GM19324 (cell line): ENCODE measurements around the gene MYMX.
"Not testable (repeated sequence)": the region's sequence is repeated elsewhere in the genome, so short reads cannot be mapped to it uniquely, and the experiment has no call there.

Experiments used
- ATAC-seq: cut with Tn5 transposase; IDR thresholded peaks from one replicate; pipeline ENCODE4 v1.9.1; 2021; ENCODE audit warnings: mild to moderate bottlenecking, moderate library complexity; ENCODE audit not compliant: unreplicated experiment, low FRiP score

The MYMX gene

GRCh38 chr6:44216677-44217331 is at the start of gene MYMX:
Gene MYMX (plus strand): TSS chr6:44216926. CDS start chr6:44217472, 546 bp downstream.
- ATAC-seq: no peak

- no peak for ATAC-seq
Observed at GRCh38 chr6:44167567-44167966, 49.2 kb upstream of the MYMX start.

GRCh38 chr6:44169154-44169553 is 47.6 kb upstream of the MYMX start:
- ATAC-seq: no peak

- no peak for ATAC-seq
Observed at GRCh38 chr6:44169886-44170570, 46.7 kb upstream of the MYMX start.

- no peak for ATAC-seq
Observed at GRCh38 chr6:44171899-44172546, 44.7 kb upstream of the MYMX start.

GRCh38 chr6:44172731-44173500 is 43.8 kb upstream of the MYMX start:
- ATAC-seq: no peak

GRCh38 chr6:44176130-44176761 is 40.5 kb upstream of the MYMX start:
- ATAC-seq: no peak

- ATAC-seq: no peak
Observed at GRCh38 chr6:44176762-44177509, 39.8 kb upstream of the MYMX start.

- ATAC-seq: no peak
Observed at GRCh38 chr6:44177691-44178423, 38.9 kb upstream of the MYMX start.

- ATAC-seq: no peak
Observed at GRCh38 chr6:44178424-44179071, 38.2 kb upstream of the MYMX start.

GRCh38 chr6:44179072-44179536 is 37.6 kb upstream of the MYMX start:
- no peak for ATAC-seq

- no peak for ATAC-seq
Observed at GRCh38 chr6:44179648-44180047, 37.1 kb upstream of the MYMX start.

- no peak for ATAC-seq
Observed at GRCh38 chr6:44180406-44180805, 36.3 kb upstream of the MYMX start.

GRCh38 chr6:44180886-44181285 is 35.8 kb upstream of the MYMX start:
- ATAC-seq: no peak

GRCh38 chr6:44181784-44182183 is 34.9 kb upstream of the MYMX start:
- ATAC-seq: not testable (repeated sequence)

GRCh38 chr6:44182911-44183390 is 33.8 kb upstream of the MYMX start:
- no peak for ATAC-seq

- ATAC-seq: no peak
Observed at GRCh38 chr6:44183783-44184182, 32.9 kb upstream of the MYMX start.

- not testable (repeated sequence) for ATAC-seq
Observed at GRCh38 chr6:44185356-44185755, 31.4 kb upstream of the MYMX start.
